Measurements from ENCODE around the gene RHEBL1.

Gene RHEBL1

GRCh38 chr12:49019120-49019430, 50.7 kb downstream of the RHEBL1 start:
- H3K27ac ChIP-seq: peak overlapping the region; percentile 90 to 94
- no peak for DNase-seq (ENCODE audit: low spot score)
- H3K4me3 ChIP-seq: peak overlapping the region; percentile 82
- no peak for TF ChIP-seq CTCF (IDR thresholded peaks at IDR 0.05)

- Histone ChIP-seq H3K4me3 (peak within 1 kb of the TSS; percentile 82), H3K27ac (peak within 1 kb of the TSS; percentile 90 to 94)
- TF ChIP-seq CTCF (IDR thresholded peaks at IDR 0.05): peak; percentile 24
- DNase-seq (ENCODE audit: low spot score): peak; percentile 97
Measured at GRCh38 chr12:49018261-49019119, 51.3 kb downstream of the RHEBL1 start, which contains the start of gene PRKAG1. PRKAG1 (minus strand) TSS chr12:49018776; CDS start chr12:49018740, 36 bp downstream.

- H3K27ac ChIP-seq: peak overlapping the region; percentile 90 to 94
- no peak for TF ChIP-seq CTCF (IDR thresholded peaks at IDR 0.05)
- H3K4me3 ChIP-seq: peak overlapping the region; percentile 82
- DNase-seq (ENCODE audit: low spot score): peak; percentile 78
Measured at GRCh38 chr12:49017891-49018260, 51.9 kb downstream of the RHEBL1 start.

GRCh38 chr12:49015196-49015595, 54.6 kb downstream of the RHEBL1 start:
- TF ChIP-seq CTCF (IDR thresholded peaks at IDR 0.05): no peak
- Histone ChIP-seq H3K27ac (no peak overlapping the region), H3K4me3 (no peak overlapping the region)
- no peak for DNase-seq (ENCODE audit: low spot score)
